Activated naive CD4-positive, alpha-beta T cell treated with anti-CD3 and anti-CD28 coated beads, Interleukin-2, amount 50 U/mL, for 16 hours (primary cell): ENCODE data around the gene VPS37C.

ENCODE experiments used
- DNase-seq: peaks from one replicate; pipeline ENCODE4 v3.0.0-alpha.2; 2020

The VPS37C gene

DNA sequence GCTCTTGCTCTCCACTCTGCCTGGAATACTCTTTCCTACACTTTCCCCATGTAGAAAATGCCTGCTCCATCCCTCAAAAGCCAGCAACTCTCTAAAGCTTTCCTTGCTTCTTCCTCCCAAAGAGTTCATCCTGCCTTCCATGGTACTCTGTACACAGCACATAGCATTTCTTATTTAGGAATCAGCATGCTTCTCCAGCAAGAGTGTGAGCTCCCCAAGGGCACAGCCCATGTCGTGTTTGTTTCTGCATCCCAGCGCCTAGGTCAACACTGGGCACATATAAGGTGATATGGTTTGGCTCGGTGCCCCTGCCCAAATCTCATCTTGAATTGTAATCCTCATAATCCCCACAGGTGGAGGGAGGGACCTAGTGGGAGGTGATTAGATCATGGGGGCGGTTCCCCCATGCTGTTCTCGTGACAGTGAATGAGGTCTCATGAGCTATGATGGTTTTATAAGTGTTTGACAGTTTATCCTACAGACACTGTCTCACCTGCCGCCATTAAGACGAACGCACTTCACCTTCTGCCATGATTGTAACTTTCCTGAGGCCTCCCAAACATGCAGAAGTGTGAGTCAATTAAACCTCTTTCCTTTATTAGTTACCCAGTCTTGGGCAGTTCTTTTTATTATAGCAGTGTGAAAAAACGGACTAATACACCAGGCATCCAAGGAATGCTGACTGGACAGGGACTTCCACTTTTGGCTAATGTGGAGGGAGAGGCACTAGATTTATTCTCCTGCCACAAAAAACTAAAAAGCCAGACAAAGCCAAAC is 8.2 kb downstream of the VPS37C start:
- no peak for DNase-seq

GRCh38 chr11:61151545-61152252 is 9.5 kb downstream of the VPS37C start:
- DNase-seq = no peak

- DNase-seq = no peak
Measured at GRCh38 chr11:61150706-61151544, 10.3 kb downstream of the VPS37C start.

DNA sequence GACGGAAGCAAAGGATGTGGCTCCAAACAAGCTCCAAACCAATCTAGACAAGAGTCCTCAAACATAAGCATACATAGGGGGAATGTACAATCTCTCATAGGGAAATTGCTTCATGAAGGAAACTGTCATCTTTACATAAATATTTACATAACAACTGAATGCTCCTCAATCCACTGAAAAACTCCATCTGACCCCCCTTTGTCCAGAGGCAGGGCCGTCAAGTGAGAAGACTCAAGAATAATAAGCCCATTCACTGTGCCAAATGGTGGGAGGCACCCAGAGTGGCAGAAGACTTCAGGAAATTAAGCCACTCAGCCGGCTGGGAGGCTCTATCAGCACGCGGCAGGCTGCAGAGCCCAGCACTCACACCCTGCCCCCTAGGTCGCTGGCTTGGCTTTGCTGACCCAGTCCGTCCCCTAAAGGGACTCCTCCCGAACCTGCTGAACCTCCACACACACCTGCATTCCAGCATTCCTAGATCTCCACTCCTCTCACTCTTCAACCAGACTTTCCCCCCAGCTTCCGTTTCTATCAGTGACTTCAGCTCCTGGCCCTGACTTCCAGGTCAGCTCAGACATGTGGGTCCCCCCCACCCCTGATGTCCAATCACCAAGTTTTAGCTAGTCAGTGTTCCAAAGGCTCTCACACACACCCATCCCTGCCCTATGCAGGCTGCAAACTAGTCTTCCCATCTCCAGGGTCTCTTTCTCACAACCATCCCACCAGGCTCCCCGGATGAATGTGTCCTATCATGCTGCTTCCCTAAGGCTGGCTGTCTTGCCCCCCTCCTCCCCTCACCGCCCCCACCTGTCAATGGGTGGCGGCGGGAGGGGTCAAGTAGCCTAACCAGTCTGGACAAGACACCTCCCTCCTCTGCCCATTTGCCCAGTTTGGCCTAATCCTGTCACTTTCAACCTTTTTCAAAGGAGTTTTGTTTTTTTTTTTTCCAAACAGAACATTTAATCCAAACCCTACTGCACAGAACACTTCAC is 11.3 kb downstream of the VPS37C start:
- no peak for DNase-seq

DNA sequence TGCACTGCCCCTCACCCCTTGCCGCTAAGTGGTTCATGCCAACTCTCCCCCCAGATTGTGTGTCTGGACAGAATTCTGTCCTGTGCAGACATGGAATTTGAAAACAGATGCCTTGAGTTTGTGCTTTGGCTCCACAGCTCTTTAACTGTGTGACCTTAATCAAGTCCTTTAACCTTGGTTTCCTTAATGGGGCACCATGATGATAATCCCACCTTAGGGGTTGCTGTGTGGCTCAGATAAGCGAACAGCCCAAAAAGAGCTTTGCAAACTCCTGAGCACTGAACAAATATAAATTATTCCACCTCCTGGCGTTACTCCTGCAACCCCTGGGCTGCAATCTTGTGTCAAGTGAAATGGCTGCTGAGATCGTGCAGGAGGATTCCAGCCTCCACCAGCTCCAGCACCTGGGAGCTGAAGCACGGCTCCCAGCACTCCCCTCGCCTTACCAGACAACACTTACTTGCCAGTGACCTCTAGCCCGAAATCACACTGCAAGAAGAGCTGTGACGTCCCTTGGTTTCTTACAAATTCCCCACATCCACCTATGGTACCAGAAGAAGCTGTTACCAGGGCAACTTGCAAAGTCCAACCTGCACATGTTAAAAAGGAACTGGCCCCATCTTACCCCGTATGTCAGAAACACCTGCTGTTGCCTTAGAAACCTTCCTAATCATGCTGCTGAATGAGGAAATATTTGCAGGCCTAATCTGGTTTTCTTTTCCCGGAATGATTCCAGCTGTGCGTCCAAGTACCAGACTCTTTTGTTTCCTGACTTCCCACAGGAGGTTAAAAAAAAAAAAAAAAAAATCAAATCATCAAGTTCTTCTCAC is 13.2 kb downstream of the VPS37C start:
- no peak for DNase-seq

GRCh38 chr11:61147271-61147670 is 14.0 kb downstream of the VPS37C start:
- no peak for DNase-seq

DNA sequence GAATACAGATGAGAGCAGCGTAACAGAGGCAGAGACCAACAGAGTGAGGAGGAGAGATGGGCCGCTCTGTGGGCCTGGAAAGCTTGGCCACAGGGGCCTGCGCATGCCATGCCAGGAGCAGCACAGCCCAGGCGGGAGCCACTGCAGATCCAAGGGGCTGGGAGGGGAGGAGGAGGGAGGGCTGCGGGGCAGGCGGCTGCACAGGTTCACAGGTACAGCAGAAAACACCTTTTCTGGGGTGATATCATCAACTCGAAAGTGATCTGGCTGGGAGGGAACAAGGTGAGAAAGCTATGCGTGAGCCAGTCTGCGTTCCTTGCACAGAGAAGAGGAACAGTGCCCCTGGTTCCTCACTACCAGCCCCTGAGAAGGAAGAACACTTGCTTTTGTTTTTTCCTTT is 14.8 kb downstream of the VPS37C start:
- DNase-seq = no peak

DNA sequence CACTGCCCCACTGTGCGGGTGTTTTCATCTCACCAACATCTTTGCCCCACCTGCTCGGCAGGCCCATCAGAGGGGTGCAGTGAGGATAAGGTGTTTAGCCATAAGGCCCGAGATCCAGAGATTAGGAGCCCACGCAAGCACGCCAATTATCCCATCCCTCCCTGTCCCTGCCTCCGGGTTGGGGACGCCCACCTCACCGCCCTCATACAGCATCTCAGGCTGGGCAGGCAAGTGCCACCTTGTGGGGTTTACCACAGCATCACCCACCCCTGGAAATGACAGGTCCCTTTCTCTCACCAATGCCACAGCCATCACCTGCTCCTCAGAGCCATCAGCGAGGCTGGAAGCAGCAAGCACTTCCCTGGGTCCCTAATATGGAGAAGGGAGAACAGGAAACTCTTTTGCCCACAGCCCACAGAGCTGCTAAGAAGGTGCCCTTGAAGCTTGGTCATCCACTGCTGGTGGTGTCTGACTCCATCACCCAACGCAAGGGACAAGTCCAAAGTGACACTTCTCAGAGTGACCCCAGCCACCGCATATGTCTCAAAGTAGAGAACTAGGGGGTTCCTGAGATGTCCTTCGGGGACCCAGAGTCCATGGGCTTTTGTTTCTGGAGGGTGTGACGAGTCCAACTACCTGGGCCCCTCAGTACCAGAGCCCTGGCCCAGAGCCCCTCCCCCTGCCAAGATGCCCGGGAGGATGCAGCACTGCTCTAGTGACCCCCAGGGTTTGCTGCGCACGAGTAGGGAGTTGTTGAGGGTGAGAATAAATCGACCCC is 15.8 kb downstream of the VPS37C start:
- no peak for DNase-seq

GRCh38 chr11:61144511-61145179 is 16.6 kb downstream of the VPS37C start:
- no peak for DNase-seq

- no peak for DNase-seq
Measured at GRCh38 chr11:61142424-61142823, 18.8 kb downstream of the VPS37C start.

- no peak for DNase-seq
Measured at GRCh38 chr11:61141601-61142028, 19.6 kb downstream of the VPS37C start.

DNA sequence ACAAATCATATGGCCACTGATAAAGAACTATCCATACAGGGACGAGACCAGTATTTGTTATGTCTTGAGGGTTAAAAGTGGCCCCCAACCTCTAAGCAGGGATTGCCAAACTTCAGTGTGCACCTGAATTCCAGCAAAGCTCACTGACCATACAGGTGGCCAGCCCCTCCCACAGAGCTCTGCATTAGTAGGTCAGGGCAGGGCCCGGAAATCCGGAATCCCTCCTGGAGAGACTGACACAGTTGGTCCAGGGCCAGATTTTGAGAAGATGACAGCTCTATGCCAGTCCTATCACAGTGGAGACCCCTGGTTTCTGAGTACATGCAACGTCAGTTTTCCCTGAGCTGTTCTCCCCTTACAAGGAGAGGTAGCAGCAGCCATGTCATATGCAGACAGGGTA is 20.8 kb downstream of the VPS37C start:
- no peak for DNase-seq

- DNase-seq = no peak
Measured at GRCh38 chr11:61139387-61139786, 21.8 kb downstream of the VPS37C start.

DNA sequence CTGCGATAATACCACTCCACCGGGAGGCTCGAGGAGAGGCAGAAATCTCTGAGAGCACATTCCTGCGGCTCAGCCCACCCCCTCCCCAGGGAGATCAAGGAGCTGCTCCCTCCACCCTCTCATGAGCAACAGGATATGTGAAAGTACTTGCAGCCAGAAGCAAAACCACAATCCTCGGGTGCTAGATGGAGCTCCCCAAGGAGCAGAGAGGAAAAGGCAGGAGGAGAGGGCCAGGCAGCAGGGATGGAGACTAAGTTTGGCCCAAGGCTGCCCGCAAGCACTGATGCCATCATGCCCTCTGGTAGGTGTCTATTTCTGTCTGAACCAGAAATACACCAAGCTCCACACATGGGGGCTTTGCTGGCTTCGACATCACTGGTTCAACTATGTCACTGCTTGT is 22.3 kb downstream of the VPS37C start:
- DNase-seq = no peak

- DNase-seq = no peak
Measured at GRCh38 chr11:61134801-61135257, 26.4 kb downstream of the VPS37C start.

GRCh38 chr11:61133956-61134662 is 27.1 kb downstream of the VPS37C start:
- no peak for DNase-seq

DNA sequence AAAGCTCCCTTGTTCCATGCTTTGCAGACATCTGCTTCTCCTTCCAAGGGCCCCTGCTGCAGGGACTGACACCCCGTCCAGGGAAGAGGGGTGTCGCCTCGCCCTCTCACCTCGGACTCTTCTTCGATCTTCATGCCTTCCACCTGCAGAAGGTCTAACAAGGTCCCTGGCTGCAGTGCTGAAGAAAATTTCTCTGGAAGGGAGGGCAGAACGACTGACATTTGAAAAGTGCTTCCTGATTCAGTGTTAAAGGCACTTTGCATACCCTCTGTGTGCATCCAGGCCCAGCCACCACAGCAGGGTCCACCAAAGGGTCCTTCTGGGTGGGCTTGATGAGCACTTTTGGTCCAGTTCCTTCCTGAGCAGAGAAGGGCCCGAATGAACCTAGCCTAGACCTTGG is 28.1 kb downstream of the VPS37C start:
- DNase-seq = no peak

GRCh38 chr11:61132646-61133045 is 28.6 kb downstream of the VPS37C start:
- no peak for DNase-seq

GRCh38 chr11:61131998-61132555 is 29.1 kb downstream of the VPS37C start:
- DNase-seq = no peak
